Erythroblast (primary cell): Measurements from ENCODE around the gene ABLIM2.

ENCODE experiments used
- DNase-seq, 2 experiments: peaks; one replicate each; lab custom pipeline; 2025; lab: John Stamatoyannopoulos, UW
- GATA1 ChIP-seq: IDR thresholded peaks from 2 replicates; pipeline ENCODE4 v1.6.1; 2011; ENCODE audit warnings: low read depth, mild to moderate bottlenecking, control low read depth, low read length, moderate library complexity
- POLR2A ChIP-seq: IDR thresholded peaks from 2 replicates; pipeline ENCODE4 v1.6.1; 2011; ENCODE audit warnings: mild to moderate bottlenecking, low read length

ABLIM2 gene

DNA sequence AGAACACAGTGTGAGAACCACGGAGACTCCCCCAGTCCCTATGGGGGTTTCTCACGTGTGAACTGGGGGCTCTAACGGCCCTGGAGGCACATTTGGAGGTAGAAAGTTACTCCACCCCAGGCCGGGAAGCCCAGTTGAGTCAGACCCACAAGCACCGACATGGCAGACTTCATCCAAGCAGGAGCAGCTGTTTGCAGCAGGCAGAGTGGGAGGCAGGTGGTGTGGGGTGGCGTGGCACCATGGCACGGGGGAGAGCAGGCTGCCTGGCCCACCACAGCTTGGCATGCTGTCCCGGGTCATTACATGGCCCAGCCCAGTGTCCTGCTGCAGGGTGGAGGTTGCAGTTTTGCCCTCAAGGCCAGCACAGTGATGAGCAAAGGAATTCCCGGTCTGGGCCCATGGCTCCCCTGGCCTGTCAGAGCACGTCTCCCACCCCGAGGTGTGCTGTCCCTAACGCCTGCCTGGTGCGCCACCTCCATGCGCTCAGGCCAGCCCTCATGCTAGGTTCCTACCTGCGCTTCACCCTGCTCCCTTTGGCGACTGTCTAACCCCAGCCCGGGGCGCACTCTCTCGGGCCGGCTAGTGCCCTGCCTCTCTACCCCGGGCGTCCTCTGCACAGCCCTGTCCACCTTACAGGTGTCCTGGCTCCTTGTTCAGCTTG is 128.4 kb downstream of the ABLIM2 start:
- TF ChIP-seq GATA1 (no peak), POLR2A (no peak)
- DNase-seq, result no peak

DNA sequence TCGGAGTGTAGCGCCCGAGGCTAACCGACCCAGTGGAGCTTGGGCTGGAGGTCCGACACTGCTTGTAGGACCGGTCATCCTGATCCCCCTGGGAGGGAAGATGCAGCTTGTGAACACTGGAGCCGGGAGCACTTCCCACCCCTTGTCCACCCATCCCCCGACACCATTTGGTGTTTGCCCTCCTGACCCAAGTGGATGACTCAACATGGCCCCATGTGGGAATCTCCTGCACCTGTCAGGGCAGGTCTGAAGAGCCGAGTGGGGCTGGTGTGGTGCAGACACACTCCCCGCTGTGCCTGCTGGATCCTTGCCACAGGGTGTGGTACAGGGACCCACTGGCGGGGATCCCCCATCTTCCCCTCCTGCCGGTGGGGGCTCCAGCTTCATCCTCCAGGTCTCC is 128.9 kb downstream of the ABLIM2 start:
- no peak for DNase-seq
- TF ChIP-seq POLR2A (no peak), GATA1 (no peak)

DNA sequence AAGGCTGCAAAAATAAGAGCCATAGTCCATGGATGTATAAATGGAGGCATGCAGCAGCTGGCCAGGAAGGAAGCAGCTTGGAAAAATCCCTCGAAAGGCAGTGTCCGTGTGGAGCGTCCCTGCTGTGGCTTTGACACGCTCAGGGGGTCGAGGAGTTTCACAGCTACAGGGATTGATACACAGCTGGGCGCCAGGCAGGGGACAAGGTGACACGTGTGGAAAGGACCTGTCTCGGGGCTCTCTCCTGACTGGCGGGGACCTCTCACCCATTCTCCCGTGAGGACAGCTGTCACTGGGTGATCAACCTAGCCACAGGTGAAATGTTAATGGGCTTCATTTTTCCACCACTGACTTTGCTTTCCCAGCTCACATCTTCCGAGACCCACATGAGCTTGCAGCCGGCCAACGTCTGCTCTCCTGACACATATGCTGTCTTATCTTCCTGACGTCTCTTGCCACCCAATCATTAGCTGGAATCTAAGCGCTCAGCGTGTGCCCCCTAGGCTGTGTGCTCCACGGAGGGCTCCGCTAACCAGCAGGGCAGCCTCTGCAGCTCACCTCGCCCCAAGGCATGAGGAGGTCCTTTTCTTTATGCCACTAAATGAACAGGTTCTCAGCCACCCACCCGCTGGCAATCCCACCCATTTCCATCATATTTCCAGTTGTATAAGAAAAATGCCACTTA is 129.6 kb downstream of the ABLIM2 start:
- no peak for DNase-seq

DNA sequence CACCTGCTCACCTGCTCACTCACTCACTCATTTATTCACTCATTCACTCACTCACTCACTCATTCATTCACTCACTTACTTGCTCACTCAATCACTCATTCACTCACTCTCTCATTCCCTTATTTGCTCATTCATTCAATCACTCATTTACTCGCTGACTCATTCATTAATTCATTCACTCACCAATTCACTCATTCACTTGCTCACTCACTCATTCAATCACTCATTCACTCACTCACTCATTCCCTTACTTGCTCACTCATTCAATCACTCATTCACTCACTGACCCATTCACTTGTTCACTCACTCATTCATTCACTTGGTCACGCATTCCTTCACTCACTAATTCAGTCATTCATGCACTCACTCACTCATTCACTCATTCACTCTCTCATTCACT is 130.2 kb downstream of the ABLIM2 start:
- TF ChIP-seq GATA1 (no peak), POLR2A (no peak)
- no peak for DNase-seq

More for the DNA sequence above, 129.6 kb downstream of the ABLIM2 start:
- TF ChIP-seq POLR2A, result no peak
- TF ChIP-seq GATA1, result no peak

DNA sequence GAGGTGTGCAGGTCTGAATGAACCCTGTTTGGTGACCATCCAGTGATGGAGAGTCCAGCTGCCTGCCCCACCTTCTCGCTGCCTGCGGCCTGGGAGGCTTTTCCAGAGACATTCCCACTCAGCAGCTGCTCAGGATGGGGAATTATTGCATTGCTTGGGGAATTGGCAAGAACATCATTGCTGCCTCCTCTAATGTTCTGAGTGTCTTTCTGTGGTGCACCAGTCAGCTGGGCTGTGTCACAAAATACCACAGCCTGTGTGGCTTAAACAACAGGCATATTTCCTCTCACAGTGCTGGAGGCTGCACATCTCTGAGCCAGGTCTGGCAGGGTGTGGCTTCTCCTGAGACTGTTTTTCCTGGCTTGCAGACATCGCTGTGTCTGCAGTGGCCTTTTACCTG is 132.2 kb downstream of the ABLIM2 start:
- no peak for DNase-seq
- TF ChIP-seq GATA1, result no peak
- TF ChIP-seq POLR2A, result no peak

DNA sequence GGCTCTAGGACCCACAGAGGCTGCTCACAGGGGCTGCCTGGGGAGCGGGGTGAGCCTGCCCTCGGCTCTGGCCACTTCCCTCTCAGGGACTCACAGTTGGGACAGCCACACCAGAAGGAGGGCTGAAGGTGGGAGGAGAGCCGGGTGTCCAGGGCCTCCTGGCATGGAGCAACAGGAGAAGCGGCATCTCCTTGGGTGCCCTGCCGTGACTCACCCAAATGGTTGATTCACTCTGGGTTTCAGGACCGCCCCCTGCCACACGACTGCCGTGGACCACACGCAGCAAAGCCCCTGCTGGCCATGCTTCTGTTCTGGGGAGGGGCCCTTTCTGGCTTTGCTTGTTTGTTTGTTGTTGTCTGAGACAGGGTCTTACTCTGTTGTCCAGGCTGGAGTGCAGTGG is 132.9 kb downstream of the ABLIM2 start:
- no peak for DNase-seq
- TF ChIP-seq GATA1 (no peak), POLR2A (no peak)

DNA sequence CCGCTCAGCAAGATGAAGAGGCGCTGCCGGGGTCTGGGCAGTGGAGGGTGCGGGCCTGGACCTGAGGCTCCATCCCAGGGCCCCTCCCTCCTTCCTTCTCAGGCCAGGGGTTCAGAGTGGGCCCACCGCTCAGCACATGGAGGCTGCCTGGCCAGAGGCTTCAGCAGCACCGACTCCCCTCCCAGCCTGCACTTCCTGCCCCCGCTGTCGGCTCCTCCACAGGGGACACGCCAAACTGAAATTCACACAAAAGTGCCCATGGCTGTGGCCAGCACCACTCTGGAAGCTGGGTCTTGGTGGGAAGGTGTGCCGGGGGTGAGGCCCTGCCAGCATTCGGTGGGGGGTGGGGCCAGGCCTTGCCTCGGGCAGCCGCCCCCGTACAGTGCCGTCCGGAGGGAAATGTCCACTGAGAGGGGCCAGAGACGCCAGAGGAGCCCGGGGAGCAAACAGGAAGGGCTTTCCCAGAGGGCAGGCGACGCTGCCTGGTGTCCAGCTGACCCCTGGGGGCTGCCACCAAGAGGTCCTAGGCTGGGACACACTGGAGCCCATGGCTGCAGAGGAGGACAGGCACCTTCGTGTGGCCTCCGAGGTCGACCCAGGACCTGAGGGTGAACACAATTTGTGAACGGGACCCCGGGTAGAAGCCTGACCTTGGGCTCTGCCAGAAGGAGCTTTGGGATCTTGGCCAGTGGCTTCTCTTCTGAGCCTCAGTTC is 134.4 kb downstream of the ABLIM2 start:
- TF ChIP-seq GATA1 (no peak), POLR2A (no peak)
- no peak for DNase-seq

DNA sequence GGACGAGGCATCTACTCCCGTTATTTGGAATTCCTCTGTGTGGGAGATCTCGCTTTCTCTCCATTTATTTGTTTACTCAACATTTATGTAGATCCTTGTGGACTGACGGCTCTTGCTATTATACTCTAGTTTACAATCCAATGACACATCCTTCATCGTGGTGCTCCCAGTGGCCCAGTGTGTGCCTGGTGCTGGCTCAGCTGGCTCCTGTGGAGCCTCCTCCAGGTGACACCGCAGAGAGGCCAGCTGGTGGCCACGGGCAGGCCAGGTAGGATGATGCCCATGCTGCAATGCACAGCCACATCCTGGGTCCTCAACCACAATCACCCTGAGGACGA is 134.9 kb downstream of the ABLIM2 start:
- no peak for DNase-seq
- TF ChIP-seq POLR2A (no peak), GATA1 (no peak)

DNA sequence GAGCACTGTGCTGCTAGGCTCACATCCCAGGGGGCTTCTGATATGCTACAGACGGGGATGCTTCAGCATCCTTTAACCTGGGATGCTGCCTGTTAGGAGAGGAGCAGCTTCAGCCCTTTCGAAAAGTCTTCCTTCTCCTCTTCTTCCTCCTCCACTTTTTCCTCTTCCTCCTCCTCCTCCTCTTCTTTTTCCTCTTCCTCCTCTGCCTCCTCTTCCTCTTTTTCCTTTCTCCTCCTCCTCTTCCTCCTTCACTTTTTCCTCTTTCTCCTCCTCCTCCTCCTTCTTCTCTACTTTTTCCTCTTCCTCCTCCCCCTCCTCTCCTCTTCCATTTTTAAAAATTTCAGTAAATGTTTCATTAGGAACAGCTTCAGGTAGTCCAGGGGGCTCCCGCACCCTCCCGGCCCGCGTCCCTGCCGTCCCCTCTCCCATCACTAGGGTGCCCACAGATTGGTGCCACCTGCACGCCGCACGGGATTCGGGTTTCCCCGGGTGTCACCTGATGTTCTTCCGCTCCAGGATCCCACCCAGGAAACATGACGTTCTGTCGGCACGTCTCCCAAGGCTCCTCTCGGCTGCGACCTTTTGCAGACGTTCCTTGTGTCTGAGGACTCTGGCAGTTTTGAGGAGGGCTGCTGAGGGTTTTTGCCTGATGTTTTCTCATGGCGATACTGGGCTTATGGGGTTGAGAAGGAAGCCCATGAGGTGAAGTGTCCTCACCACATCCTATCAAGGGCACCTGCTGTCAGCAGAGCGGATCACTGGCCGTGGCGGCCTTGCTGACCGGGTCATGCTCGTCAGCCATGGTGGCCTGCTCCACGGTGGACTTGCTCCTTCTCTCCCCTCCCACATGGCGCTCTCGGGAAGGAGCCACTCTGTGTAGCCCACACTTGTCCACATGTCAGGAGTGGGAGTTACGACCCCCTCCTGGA is 135.6 kb downstream of the ABLIM2 start:
- DNase-seq, result no peak
- TF ChIP-seq GATA1 (no peak), POLR2A (no peak)

DNA sequence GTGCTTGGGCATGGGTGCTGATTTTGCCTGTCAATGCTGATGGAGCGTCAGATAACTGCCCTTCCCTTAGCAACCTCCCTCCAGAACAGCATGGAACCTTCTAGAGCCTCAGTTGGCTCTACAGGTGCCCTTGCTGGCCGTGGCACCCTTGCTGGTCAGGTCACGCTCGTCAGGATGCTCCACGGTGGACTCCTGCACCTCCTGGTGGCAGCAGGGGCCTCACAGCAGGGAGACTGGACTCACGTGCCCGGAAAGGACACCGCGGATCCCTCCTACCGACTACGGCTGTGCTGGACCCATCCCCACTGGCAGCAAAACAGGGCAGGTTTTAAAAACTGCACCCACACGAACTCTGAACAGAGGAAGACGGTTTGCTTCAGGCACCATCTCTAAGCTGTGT is 136.8 kb downstream of the ABLIM2 start:
- TF ChIP-seq GATA1 (no peak), POLR2A (no peak)
- no peak for DNase-seq

DNA sequence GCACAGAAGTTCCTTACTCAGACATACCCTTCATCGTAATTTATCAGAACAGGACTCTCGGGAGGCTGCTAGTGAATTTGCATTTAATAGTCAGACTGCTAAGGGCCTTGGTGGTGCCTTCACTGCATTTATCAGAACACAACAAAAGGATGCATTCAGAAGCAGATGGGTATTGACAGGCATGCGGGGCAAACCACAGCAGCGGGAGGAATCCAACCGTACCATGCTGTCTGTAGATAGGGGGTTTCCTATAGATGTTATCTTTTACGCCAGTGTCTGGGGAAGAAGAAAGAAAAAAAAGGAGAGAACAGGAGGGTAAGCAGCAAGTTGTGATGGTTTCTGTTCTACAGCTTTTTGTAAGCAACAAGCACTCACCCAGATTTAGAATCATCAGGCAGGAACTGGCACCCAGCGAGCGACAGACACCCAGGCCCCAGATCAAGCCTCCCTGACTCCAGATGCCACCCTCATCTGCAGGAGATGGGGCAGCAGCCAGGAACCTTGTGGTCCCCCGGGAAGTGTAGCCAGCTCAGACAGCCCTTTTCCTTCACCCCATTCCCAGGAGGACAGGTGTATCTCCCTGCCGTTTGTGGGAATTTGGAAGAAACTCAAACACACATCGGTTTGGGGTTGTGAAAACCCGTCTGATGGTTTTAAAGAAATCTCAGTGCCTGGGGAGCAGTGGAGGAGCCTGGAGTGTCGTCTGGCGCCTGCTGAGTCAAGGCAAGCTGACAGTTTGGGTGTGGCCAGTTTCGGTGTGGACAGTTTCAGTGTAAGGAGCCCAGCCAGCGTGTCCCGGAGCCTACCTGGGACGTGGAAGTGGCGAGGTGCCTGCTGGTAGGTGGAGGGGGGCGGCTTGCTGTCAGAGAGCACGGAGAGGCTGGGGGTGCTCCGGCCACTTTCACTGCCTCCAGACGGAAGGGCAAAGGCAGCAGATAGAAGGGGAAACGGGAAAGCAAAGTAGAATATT is 138.9 kb downstream of the ABLIM2 start:
- DNase-seq, result no peak
- TF ChIP-seq POLR2A, result no peak
- no peak for TF ChIP-seq GATA1

DNA sequence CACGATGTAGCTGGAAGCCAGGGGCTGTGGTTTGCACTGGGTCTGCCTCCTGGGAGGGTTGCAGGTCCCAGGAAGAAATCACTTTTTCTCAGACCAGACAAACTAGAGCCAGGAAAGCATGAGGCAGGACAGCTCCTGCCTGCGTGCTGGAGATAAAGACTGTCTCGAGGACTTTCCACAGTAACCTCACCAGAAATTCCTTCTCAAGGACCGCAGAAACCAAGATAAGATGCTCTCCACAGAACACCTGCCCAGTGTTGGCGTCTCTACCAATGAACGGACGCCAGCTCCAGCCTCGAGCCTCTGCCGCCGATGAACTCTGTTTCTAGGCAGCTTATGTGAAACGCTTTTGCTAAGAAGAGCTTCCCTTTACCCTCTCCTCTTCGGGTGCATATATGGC is 142.1 kb downstream of the ABLIM2 start:
- TF ChIP-seq POLR2A (no peak), GATA1 (no peak)
- DNase-seq, result no peak

DNA sequence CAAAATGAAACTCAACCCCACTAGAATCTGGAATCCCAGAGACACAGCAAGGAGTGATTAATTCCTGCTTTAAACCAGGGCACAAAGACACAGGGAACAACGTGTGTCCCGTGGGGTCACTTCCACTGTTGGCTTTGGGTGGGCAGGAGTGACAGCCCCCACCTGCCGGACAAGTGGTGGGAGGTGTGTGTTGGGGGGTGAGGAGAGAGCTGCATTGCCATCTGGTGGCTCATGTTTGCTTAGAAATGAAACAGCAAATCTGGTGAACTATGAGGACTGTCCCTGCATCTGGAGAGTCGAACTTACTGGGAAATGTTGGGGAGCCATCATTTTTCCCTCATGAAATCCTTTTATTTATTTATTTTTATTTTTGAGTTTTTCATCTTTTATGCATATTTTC is 143.1 kb downstream of the ABLIM2 start:
- no peak for DNase-seq

More for the DNA sequence above, 143.1 kb downstream of the ABLIM2 start:
- no peak for TF ChIP-seq POLR2A
- no peak for TF ChIP-seq GATA1
